SK-N-SH treated with all-trans-retinoic acid at 6 μM for 48 hours (cell line): Measurements from ENCODE around the gene CHDH.

Experiments used
- ARNTL ChIP-seq: fragments of 450-650 bp; formaldehyde crosslinking; IDR thresholded peaks from 2 replicates; pipeline ENCODE4 v1.5.0; 2020; ENCODE audit warnings: low read depth, mild to moderate bottlenecking, moderate library complexity, borderline replicate concordance
- ESRRG ChIP-seq: fragments of 250-450 bp; sonication (Bioruptor Pico); IDR thresholded peaks from 2 replicates; pipeline ENCODE4 v1.6.1; 2021; ENCODE audit warnings: mild to moderate bottlenecking
- ISL1 ChIP-seq: fragments of 250-450 bp; sonication (Bioruptor Pico); IDR thresholded peaks from 2 replicates; pipeline ENCODE4 v2.1.2; 2022; ENCODE audit warnings: mild to moderate bottlenecking, moderate library complexity
- OSR1 ChIP-seq: fragments of 250-450 bp; sonication (Bioruptor Pico); IDR thresholded peaks from 2 replicates; pipeline ENCODE4 v1.8.0; 2022; ENCODE audit warnings: moderate library complexity, mild to moderate bottlenecking, inconsistent platforms
- PPARA ChIP-seq: fragments of 250-450 bp; sonication (Bioruptor Pico); IDR thresholded peaks from 2 replicates; pipeline ENCODE4 v1.5.0; 2020; ENCODE audit warnings: mild to moderate bottlenecking, borderline replicate concordance
- RARB ChIP-seq: fragments of 250-450 bp; sonication (Bioruptor Pico); IDR thresholded peaks from 2 replicates; pipeline ENCODE4 v1.8.0; 2021; ENCODE audit warnings: mild to moderate bottlenecking, moderate library complexity
- SNAI2 ChIP-seq: fragments of 250-450 bp; sonication (Bioruptor Pico); IDR thresholded peaks from 2 replicates; pipeline ENCODE4 v1.5.0; 2020; ENCODE audit warnings: mild to moderate bottlenecking, moderate library complexity
- ZC3H10 ChIP-seq: fragments of 250-450 bp; sonication (Bioruptor Pico); IDR thresholded peaks from 2 replicates; pipeline ENCODE4 v1.5.1; 2021; ENCODE audit warnings: mild to moderate bottlenecking, moderate library complexity
- ZFP3 ChIP-seq: fragments of 250-450 bp; sonication (Bioruptor Pico); IDR thresholded peaks from 2 replicates; pipeline ENCODE4 v1.5.0; 2020; ENCODE audit warnings: mild to moderate bottlenecking, moderate library complexity
- ZFP30 ChIP-seq: fragments of 450-650 bp; formaldehyde crosslinking; IDR thresholded peaks from 2 replicates; pipeline ENCODE4 v1.5.0; 2022; ENCODE audit warnings: mild to moderate bottlenecking, moderate library complexity
- ZNF70 ChIP-seq: fragments of 450-650 bp; formaldehyde crosslinking; IDR thresholded peaks from 2 replicates; pipeline ENCODE4 v1.5.0; 2020; ENCODE audit warnings: mild to moderate bottlenecking, moderate library complexity
- ZNF8 ChIP-seq: fragments of 450-650 bp; formaldehyde crosslinking; IDR thresholded peaks from 2 replicates; pipeline ENCODE4 v1.5.0; 2020; ENCODE audit warnings: mild to moderate bottlenecking, moderate library complexity
- TF ChIP-seq, protein P1 (sequence below): fragments of 250-450 bp; sonication (Bioruptor Pico); IDR thresholded peaks from 2 replicates; pipeline ENCODE4 v1.8.0; 2020; ENCODE audit warnings: mild to moderate bottlenecking, moderate library complexity, borderline replicate concordance

DNA sequence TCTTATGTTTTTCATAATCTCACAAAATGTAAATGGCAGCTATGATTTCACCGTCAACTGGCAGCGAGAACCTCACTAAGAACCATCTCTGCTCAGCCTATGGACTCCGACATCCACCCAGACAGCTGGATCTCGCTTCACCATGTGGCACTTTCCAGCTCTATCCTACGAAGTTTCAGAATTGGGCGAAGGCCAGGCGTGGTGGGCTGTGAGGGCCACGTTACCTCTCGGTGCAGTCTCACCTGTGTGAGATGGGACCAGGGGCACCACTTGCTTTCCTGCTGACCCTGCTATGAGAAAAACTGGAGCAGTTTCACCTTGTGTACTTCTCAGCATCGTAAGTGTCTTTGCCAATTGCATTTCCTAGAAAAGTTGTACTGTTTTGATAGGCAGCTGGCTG, 32.3 kb downstream of the CHDH start:
- no peak for TF ChIP-seq ZNF70
- TF ChIP-seq ZFP30 (CRISPR knock-in tag) = no peak
- no peak for TF ChIP-seq PPARA (CRISPR knock-in tag)
- TF ChIP-seq ESRRG (CRISPR knock-in tag) = no peak
- TF ChIP-seq, protein P1, sequence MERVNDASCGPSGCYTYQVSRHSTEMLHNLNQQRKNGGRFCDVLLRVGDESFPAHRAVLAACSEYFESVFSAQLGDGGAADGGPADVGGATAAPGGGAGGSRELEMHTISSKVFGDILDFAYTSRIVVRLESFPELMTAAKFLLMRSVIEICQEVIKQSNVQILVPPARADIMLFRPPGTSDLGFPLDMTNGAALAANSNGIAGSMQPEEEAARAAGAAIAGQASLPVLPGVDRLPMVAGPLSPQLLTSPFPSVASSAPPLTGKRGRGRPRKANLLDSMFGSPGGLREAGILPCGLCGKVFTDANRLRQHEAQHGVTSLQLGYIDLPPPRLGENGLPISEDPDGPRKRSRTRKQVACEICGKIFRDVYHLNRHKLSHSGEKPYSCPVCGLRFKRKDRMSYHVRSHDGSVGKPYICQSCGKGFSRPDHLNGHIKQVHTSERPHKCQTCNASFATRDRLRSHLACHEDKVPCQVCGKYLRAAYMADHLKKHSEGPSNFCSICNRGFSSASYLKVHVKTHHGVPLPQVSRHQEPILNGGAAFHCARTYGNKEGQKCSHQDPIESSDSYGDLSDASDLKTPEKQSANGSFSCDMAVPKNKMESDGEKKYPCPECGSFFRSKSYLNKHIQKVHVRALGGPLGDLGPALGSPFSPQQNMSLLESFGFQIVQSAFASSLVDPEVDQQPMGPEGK (CRISPR knock-in tag) = no peak
- no peak for TF ChIP-seq ZC3H10 (CRISPR knock-in tag)
- TF ChIP-seq RARB (CRISPR knock-in tag) = no peak
- TF ChIP-seq OSR1 = no peak
- TF ChIP-seq SNAI2 (CRISPR knock-in tag) = no peak
- TF ChIP-seq ISL1 = no peak
- no peak for TF ChIP-seq ZNF8
- TF ChIP-seq ZFP3 (CRISPR knock-in tag) = no peak
- TF ChIP-seq ARNTL (CRISPR knock-in tag) = no peak
